Neural progenitor cell (in vitro differentiated cells): ENCODE data around the gene DTNB. TPM values are rescaled to one million over a fixed set of nuclear protein-coding genes. Genes with fewer than 3 reads are reported as not detected.
A peak's percentile ranks its signal among the peaks of the same experiment; 100 is the strongest.

Source experiments
- DNase-seq: peaks from one replicate; pipeline ENCODE4 v3.0.0-alpha.2; 2016; ENCODE audit warnings: low spot score
- H2AFZ ChIP-seq: fragments of 200-600 bp; sonication (generic); replicated peaks from 2 replicates; pipeline ENCODE4 v1.6.1; 2016; ENCODE audit warnings: antibody characterized with exemption
- H3F3A ChIP-seq: fragments of 200-600 bp; sonication (generic); 2 replicates; pipeline ENCODE4 v1.6.1; 2016; ENCODE audit warnings: antibody characterized with exemption, low read depth
- H3K27ac ChIP-seq: fragments of 200-600 bp; sonication (generic); 2 replicates; pipeline ENCODE4 v1.5.1; 2016; ENCODE audit warnings: mild to moderate bottlenecking
- H3K27me3 ChIP-seq: fragments of 200-600 bp; sonication (generic); 2 replicates; pipeline ENCODE4 v1.6.1; 2016; ENCODE audit warnings: mild to moderate bottlenecking, moderate library complexity
- H3K36me3 ChIP-seq: fragments of 200-600 bp; sonication (generic); 2 replicates; pipeline ENCODE4 v1.5.1; 2016
- H3K4me1 ChIP-seq: fragments of 200-600 bp; sonication (generic); 2 replicates; pipeline ENCODE4 v1.6.1; 2016; ENCODE audit warnings: mixed run types
- H3K4me2 ChIP-seq: fragments of 200-600 bp; sonication (generic); 2 replicates; pipeline ENCODE4 v1.6.1; 2016
- H3K4me3 ChIP-seq: fragments of 200-600 bp; sonication (generic); 2 replicates; pipeline ENCODE4 v1.5.1; 2016
- H3K79me2 ChIP-seq: fragments of 200-600 bp; sonication (generic); 2 replicates; pipeline ENCODE4 v1.6.1; 2016; ENCODE audit warnings: low read depth
- H3K9ac ChIP-seq: fragments of 200-600 bp; sonication (generic); 2 replicates; pipeline ENCODE4 v1.6.1; 2016
- H3K9me3 ChIP-seq: fragments of 200-600 bp; sonication (generic); 2 replicates; pipeline ENCODE4 v1.5.1; 2016; ENCODE audit warnings: low read depth
- H4K20me1 ChIP-seq: fragments of 200-600 bp; sonication (generic); 2 replicates; pipeline ENCODE4 v1.6.1; 2016; ENCODE audit warnings: low read depth
- H3K27ac Mint-ChIP-seq: 3 replicates; pipeline ENCODE4 v1.8.0; 2021; ENCODE audit warnings: mixed read lengths
- H3K27me3 Mint-ChIP-seq: 2 replicates; pipeline ENCODE4 v1.8.0; 2022; ENCODE audit warnings: low read depth, mild to moderate bottlenecking, inconsistent platforms, moderate library complexity, mixed read lengths; ENCODE audit not compliant: insufficient read depth
- H3K36me3 Mint-ChIP-seq: 3 replicates; pipeline ENCODE4 v1.8.0; 2021; ENCODE audit warnings: mixed read lengths
- H3K4me1 Mint-ChIP-seq: 3 replicates; pipeline ENCODE4 v1.8.0; 2021; ENCODE audit warnings: mixed read lengths
- H3K4me3 Mint-ChIP-seq: 3 replicates; pipeline ENCODE4 v1.8.0; 2021; ENCODE audit warnings: mild to moderate bottlenecking, moderate library complexity, mixed read lengths
- H3K9me3 Mint-ChIP-seq: 3 replicates; pipeline ENCODE4 v1.8.0; 2020; ENCODE audit warnings: mixed read lengths
- CTCF ChIP-seq: fragments of 200-600 bp; sonication (generic); IDR thresholded peaks from 2 replicates; pipeline ENCODE4 v1.5.1; 2017; ENCODE audit warnings: antibody characterized with exemption, mild to moderate bottlenecking
- EZH2 ChIP-seq: fragments of 200-600 bp; sonication (generic); IDR thresholded peaks from 2 replicates; pipeline ENCODE4 v1.6.1; 2017; ENCODE audit warnings: antibody characterized with exemption, mild to moderate bottlenecking, moderate library complexity
- EZH2phosphoT487 ChIP-seq: fragments of 200-600 bp; sonication (generic); IDR thresholded peaks from 2 replicates; pipeline ENCODE4 v1.6.1; 2017; ENCODE audit warnings: antibody characterized with exemption
- total RNA-seq: library from RNA; depleted of rRNA; stranded (reverse); fragments of >200 nt; gene quantifications from 2 replicates; pipeline ENCODE4 v1.2.3, GENCODE V29; 2015; ENCODE audit warnings: low replicate concordance

Gene DTNB
- total RNA-seq, 1 donor from 2014 or later, result 27.1 TPM

DNA sequence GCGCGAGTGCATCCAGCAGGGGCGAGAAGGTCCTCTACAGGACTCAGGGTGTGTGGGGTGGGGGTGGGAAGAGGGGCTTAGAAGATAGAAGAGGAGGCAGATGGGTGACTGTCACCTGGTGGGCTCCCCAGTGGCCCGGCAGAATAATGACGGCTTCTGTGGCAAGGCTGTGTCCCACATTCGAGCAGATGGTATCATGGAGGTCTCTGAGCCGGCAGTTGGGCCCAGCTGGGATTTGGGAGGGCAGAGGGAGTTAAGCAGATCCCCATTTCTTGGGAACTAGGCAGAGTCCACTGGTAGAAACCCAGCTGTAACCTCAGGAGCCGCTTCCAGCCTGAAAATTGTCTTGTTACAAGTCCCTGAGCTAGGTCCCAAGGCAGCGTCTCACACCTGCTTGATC is 28.4 kb upstream of the DTNB start:
- Histone ChIP-seq H3K4me2 (no peak overlapping the region), H3K27ac (no peak overlapping the region), H3K79me2 (no peaks in the 10 kb centered on the region), H3K4me1 (peaks cover 19% of the 10 kb centered on the region), H3K36me3 (no peaks in the 10 kb centered on the region), H2AFZ (no peak overlapping the region), H3K4me3 (no peak overlapping the region), H3K9ac (no peak overlapping the region), H3K27me3 (no peaks in the 10 kb centered on the region), H4K20me1 (no peaks in the 10 kb centered on the region), H3K9me3 (no peaks in the 10 kb centered on the region), H3F3A (peaks cover 13% of the 10 kb centered on the region)
- peaks cover 5% of the 10 kb centered on the region for H3K9me3 Mint-ChIP-seq
- no peaks in the 10 kb centered on the region for H3K36me3 Mint-ChIP-seq
- H3K27me3 Mint-ChIP-seq, result peaks cover 2% of the 10 kb centered on the region
- peaks cover 5% of the 10 kb centered on the region for H3K4me1 Mint-ChIP-seq
- H3K27ac Mint-ChIP-seq, result no peak overlapping the region
- no peak overlapping the region for H3K4me3 Mint-ChIP-seq
- DNase-seq, result no peak
- TF ChIP-seq EZH2 (no peak), CTCF (no peak), EZH2phosphoT487 (no peak)

DNA sequence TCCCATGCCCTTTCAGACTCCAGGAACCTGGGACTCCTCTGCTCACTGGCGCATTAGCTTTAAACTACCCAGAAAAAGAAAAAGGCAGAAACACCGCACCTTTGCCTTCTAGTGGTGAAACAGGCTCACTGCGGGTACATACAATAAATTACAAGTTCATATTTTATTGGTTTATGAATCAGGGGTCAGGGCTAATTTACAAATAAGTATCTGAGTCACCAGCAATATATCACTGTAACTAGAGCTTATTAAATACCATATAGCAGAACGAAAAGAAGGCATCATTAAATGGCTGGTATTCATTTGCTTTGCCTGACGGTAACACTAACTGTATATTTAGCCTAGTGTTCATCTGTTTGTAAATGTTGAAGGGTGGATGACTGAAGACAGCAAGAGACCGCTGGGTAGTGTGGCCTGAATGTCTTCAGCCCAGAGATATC is 26.9 kb upstream of the DTNB start:
- H3K36me3 ChIP-seq, result no peaks in the 10 kb centered on the region
- TF ChIP-seq EZH2phosphoT487 (no peak), EZH2 (no peak), CTCF (peak; percentile 69)
- H3K4me2 ChIP-seq, result no peak overlapping the region
- H3K4me3 ChIP-seq, result no peak overlapping the region
- no peaks in the 10 kb centered on the region for H3K9me3 ChIP-seq
- Mint-ChIP-seq H3K4me1 (peaks cover 3% of the 10 kb centered on the region), H3K27me3 (no peaks in the 10 kb centered on the region), H3K4me3 (no peak overlapping the region), H3K9me3 (peaks cover 4% of the 10 kb centered on the region), H3K36me3 (no peaks in the 10 kb centered on the region), H3K27ac (no peak overlapping the region)
- peaks cover 19% of the 10 kb centered on the region for H3K4me1 ChIP-seq
- no peaks in the 10 kb centered on the region for H3K79me2 ChIP-seq
- no peaks in the 10 kb centered on the region for H3K27me3 ChIP-seq
- no peaks in the 10 kb centered on the region for H4K20me1 ChIP-seq
- peaks cover 13% of the 10 kb centered on the region for H3F3A ChIP-seq
- no peak overlapping the region for H3K9ac ChIP-seq
- no peak overlapping the region for H2AFZ ChIP-seq
- no peak overlapping the region for H3K27ac ChIP-seq
- DNase-seq, result peak; percentile 48

DNA sequence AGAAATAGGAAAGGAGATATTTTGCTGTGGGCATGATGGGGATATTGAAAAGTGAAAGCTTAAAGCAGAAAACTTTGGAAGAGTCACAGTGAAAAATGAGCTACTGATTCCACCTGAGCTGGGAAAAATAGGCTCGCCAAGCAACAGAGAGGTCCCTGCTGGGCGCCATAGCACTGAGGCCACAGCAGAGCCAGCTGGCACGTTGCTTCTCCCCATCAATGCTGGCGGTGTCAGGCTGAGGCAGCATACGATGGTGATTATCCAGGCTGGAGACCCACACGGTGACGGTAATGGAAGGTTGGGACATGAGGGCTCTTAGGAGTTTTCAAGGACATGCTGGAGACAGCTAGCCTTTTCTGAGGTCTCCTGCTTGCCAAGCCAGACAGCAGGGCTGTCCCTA is 25.8 kb upstream of the DTNB start:
- Mint-ChIP-seq H3K27me3 (no peaks in the 10 kb centered on the region), H3K4me1 (peaks cover 3% of the 10 kb centered on the region), H3K27ac (no peak overlapping the region), H3K36me3 (no peaks in the 10 kb centered on the region), H3K9me3 (no peaks in the 10 kb centered on the region), H3K4me3 (no peak overlapping the region)
- H3F3A ChIP-seq, result peaks cover 13% of the 10 kb centered on the region
- H3K27ac ChIP-seq, result no peak overlapping the region
- H3K9ac ChIP-seq, result no peak overlapping the region
- H3K4me3 ChIP-seq, result no peak overlapping the region
- H3K4me2 ChIP-seq, result no peak overlapping the region
- H3K36me3 ChIP-seq, result no peaks in the 10 kb centered on the region
- H3K27me3 ChIP-seq, result no peaks in the 10 kb centered on the region
- H3K4me1 ChIP-seq, result peaks cover 19% of the 10 kb centered on the region
- H2AFZ ChIP-seq, result no peak overlapping the region
- no peak for DNase-seq
- H3K79me2 ChIP-seq, result no peaks in the 10 kb centered on the region
- H3K9me3 ChIP-seq, result no peaks in the 10 kb centered on the region
- no peaks in the 10 kb centered on the region for H4K20me1 ChIP-seq
- TF ChIP-seq CTCF (no peak), EZH2phosphoT487 (no peak), EZH2 (no peak)
